CD4-positive, CD25-positive, alpha-beta regulatory T cell (primary cell): ENCODE measurements around the gene PREX1. TPM values are rescaled to one million over a fixed set of nuclear protein-coding genes. Genes with fewer than 3 reads are reported as not detected.
"Not testable (repeated sequence)": the region's sequence is repeated elsewhere in the genome, so short reads cannot be mapped to it uniquely, and the experiment has no call there.

ENCODE experiments used
- ATAC-seq, 2 donors: fragments of 150-1000 bp; cut with Tn5 transposase; one replicate each; pipeline ENCODE4 v1.10.0; 2021; ENCODE audit warnings: low read depth in 2 of 2, moderate number of reproducible peaks in 2 of 2, moderate library complexity in 1 of 2
- DNase-seq, 3 donors: peaks; one replicate each; pipeline versions ENCODE4 v3.0.0 to v3.0.0-alpha.2; 2012 to 2022; ENCODE audit warnings: mixed read lengths in 1 of 3
- H3K27ac ChIP-seq: one replicate; pipeline ENCODE4 v1.7.0; 2013; ENCODE audit warnings: mild to moderate bottlenecking, low read length; ENCODE audit not compliant: insufficient read depth, poor library complexity, severe bottlenecking
- H3K27me3 ChIP-seq: one replicate; pipeline ENCODE4 v1.7.0; 2013; ENCODE audit warnings: low read length; ENCODE audit not compliant: control insufficient read depth, insufficient read depth
- H3K36me3 ChIP-seq: one replicate; pipeline ENCODE4 v1.7.0; 2013; ENCODE audit warnings: mild to moderate bottlenecking, low read length, moderate library complexity; ENCODE audit not compliant: control insufficient read depth, insufficient read depth
- H3K4me1 ChIP-seq: 2 replicates; pipeline ENCODE4 v1.7.0; 2013; ENCODE audit warnings: mild to moderate bottlenecking, low read length; ENCODE audit not compliant: insufficient read depth, control insufficient read depth, poor library complexity, severe bottlenecking
- H3K4me3 ChIP-seq: one replicate; pipeline ENCODE4 v1.7.0; 2013; ENCODE audit warnings: low read depth, mild to moderate bottlenecking, low read length, moderate library complexity
- H3K9me3 ChIP-seq, 2 experiments: 1 replicate in 1 of 2; 2 replicates in 1 of 2; pipeline ENCODE4 v1.7.0; 2013; ENCODE audit warnings: low read length in 2 of 2, mild to moderate bottlenecking in 1 of 2, moderate library complexity in 1 of 2; ENCODE audit not compliant: control insufficient read depth in 2 of 2
- H3K27ac Mint-ChIP-seq, 3 donors: one replicate each; pipeline ENCODE4 v1.8.0; 2020 to 2022; ENCODE audit warnings: mild to moderate bottlenecking in 3 of 3, mixed read lengths in 3 of 3, moderate library complexity in 2 of 3
- H3K27me3 Mint-ChIP-seq: one replicate; pipeline ENCODE4 v1.8.0; 2022; ENCODE audit warnings: mild to moderate bottlenecking, mixed read lengths
- H3K36me3 Mint-ChIP-seq: one replicate; pipeline ENCODE4 v1.8.0; 2020; ENCODE audit warnings: mixed read lengths
- H3K4me1 Mint-ChIP-seq, 4 donors: one replicate each; pipeline ENCODE4 v1.8.0; 2020 to 2022; ENCODE audit warnings: mixed read lengths in 4 of 4, mild to moderate bottlenecking in 1 of 4
- H3K4me3 Mint-ChIP-seq, 4 donors: one replicate each; pipeline ENCODE4 v1.8.0; 2020 to 2022; ENCODE audit warnings: mild to moderate bottlenecking in 4 of 4, mixed read lengths in 4 of 4, moderate library complexity in 3 of 4
- H3K9me3 Mint-ChIP-seq, 7 donors: one replicate each; pipeline ENCODE4 v1.8.0; 2020 to 2022; ENCODE audit warnings: mixed read lengths in 7 of 7, mild to moderate bottlenecking in 3 of 7, moderate library complexity in 2 of 7
- polyA plus RNA-seq, 4 donors: library from polyadenylated mRNA; unstranded; fragments of 300-500 nt; fragmentation: Illumina TruSeq; gene quantifications; one replicate each; pipeline ENCODE4 v1.2.3, GENCODE V29; 2021
- total RNA-seq: library from RNA; stranded (reverse); gene quantifications from one replicate; pipeline ENCODE4 v1.2.3, GENCODE V29; 2022

The PREX1 gene
- 264 TPM for total RNA-seq
- 10 to 100 TPM; 40.8 to 58.5 (median 50.1) TPM for polyA plus RNA-seq

GRCh38 chr20:48827855-48828733 is at the start of gene PREX1:
PREX1 (minus strand) TSS chr20:48827999; CDS start chr20:48827860, 139 bp downstream.
- Mint-ChIP-seq H3K27ac (peak within 1 kb of the TSS; percentile 83 to 93 (median 93)), H3K4me1 (peaks cover under 1 to 26% (median 17%) of the 10 kb centered on the region in 4 donors), H3K36me3 (no peaks in the 10 kb centered on the region), H3K9me3 (no peaks in the 10 kb centered on the region), H3K4me3 (peak within 1 kb of the TSS; percentile 86 to 99 (median 94)), H3K27me3 (no peaks in the 10 kb centered on the region)
- Histone ChIP-seq H3K27ac (peak within 1 kb of the TSS; percentile 82), H3K36me3 (no peaks in the 10 kb centered on the region), H3K27me3 (no peaks in the 10 kb centered on the region), H3K9me3 (no peaks in the 10 kb centered on the region), H3K4me3 (peak within 1 kb of the TSS; percentile 90), H3K4me1 (peaks cover 36% of the 10 kb centered on the region)
- DNase-seq (peak; percentile 73 to 90 (median 84)), ATAC-seq (peak; percentile 62)

- DNase-seq, result no peak
- Mint-ChIP-seq H3K4me1 (peaks cover 4 to 9% (median 5%) of the 10 kb centered on the region in 4 donors), H3K4me3 (no peak overlapping the region), H3K9me3 (no peaks in the 10 kb centered on the region), H3K27me3 (no peaks in the 10 kb centered on the region), H3K27ac (no peak overlapping the region), H3K36me3 (no peaks in the 10 kb centered on the region)
- Histone ChIP-seq H3K27me3 (no peaks in the 10 kb centered on the region), H3K4me3 (no peak overlapping the region), H3K36me3 (no peaks in the 10 kb centered on the region), H3K9me3 (no peaks in the 10 kb centered on the region), H3K27ac (no peak overlapping the region), H3K4me1 (peaks cover 9% of the 10 kb centered on the region)
- no peak for ATAC-seq
Observed at GRCh38 chr20:48877304-48877703, 49.5 kb upstream of the PREX1 start.

GRCh38 chr20:48875914-48876240 is 48.1 kb upstream of the PREX1 start:
- peaks cover 9% of the 10 kb centered on the region for H3K4me1 ChIP-seq
- ATAC-seq, result no peak

GRCh38 chr20:48875233-48875913 is 47.6 kb upstream of the PREX1 start:
- H3K36me3 Mint-ChIP-seq, result no peaks in the 10 kb centered on the region
- no peak overlapping the region for H3K4me3 Mint-ChIP-seq
- H3K9me3 Mint-ChIP-seq, result no peaks in the 10 kb centered on the region
- no peak overlapping the region for H3K4me3 ChIP-seq
- H3K4me1 ChIP-seq, result peaks cover 9% of the 10 kb centered on the region
- H3K27me3 ChIP-seq, result no peaks in the 10 kb centered on the region
- no peak overlapping the region for H3K27ac ChIP-seq
- H3K36me3 ChIP-seq, result no peaks in the 10 kb centered on the region
- H3K9me3 ChIP-seq, result no peaks in the 10 kb centered on the region
- H3K4me1 Mint-ChIP-seq, result peaks cover 4 to 12% (median 8%) of the 10 kb centered on the region in 4 donors
- ATAC-seq (no peak), DNase-seq (no peak)
- H3K27ac Mint-ChIP-seq, result no peak overlapping the region
- no peaks in the 10 kb centered on the region for H3K27me3 Mint-ChIP-seq

More at GRCh38 chr20:48875914-48876240, 48.1 kb upstream of the PREX1 start:
- Mint-ChIP-seq H3K36me3 (no peaks in the 10 kb centered on the region), H3K27me3 (no peaks in the 10 kb centered on the region), H3K4me1 (peaks cover 4 to 12% (median 8%) of the 10 kb centered on the region in 4 donors), H3K9me3 (no peaks in the 10 kb centered on the region), H3K4me3 (no peak overlapping the region), H3K27ac (no peak overlapping the region)
- Histone ChIP-seq H3K9me3 (no peaks in the 10 kb centered on the region), H3K36me3 (no peaks in the 10 kb centered on the region), H3K27me3 (no peaks in the 10 kb centered on the region), H3K4me3 (no peak overlapping the region), H3K27ac (no peak overlapping the region)
- no peak for DNase-seq

- H3K27me3 ChIP-seq, H3K4me1 ChIP-seq, H3K27ac Mint-ChIP-seq, H3K27ac ChIP-seq, H3K9me3 Mint-ChIP-seq, H3K4me3 ChIP-seq, H3K36me3 Mint-ChIP-seq, DNase-seq, H3K36me3 ChIP-seq, H3K27me3 Mint-ChIP-seq, H3K9me3 ChIP-seq, ATAC-seq: not testable (repeated sequence)
- H3K4me3 Mint-ChIP-seq, result peak overlapping the region in 1 of 4 donors; percentile 15
- peaks cover 4 to 12% (median 8%) of the 10 kb centered on the region in 4 donors for H3K4me1 Mint-ChIP-seq
Observed at GRCh38 chr20:48869442-48869841, 41.6 kb upstream of the PREX1 start.

GRCh38 chr20:48866936-48867335 is 39.1 kb upstream of the PREX1 start:
- Histone ChIP-seq H3K4me1 (no peaks in the 10 kb centered on the region), H3K9me3 (no peaks in the 10 kb centered on the region), H3K4me3 (no peak overlapping the region), H3K27me3 (no peaks in the 10 kb centered on the region), H3K36me3 (no peaks in the 10 kb centered on the region), H3K27ac (no peak overlapping the region)
- peaks cover 3% of the 10 kb centered on the region for H3K36me3 Mint-ChIP-seq
- H3K4me1 Mint-ChIP-seq, result peaks cover 0 to 6% (median 2%) of the 10 kb centered on the region in 4 donors
- H3K27ac Mint-ChIP-seq, result no peak overlapping the region
- H3K27me3 Mint-ChIP-seq, result peaks cover 6% of the 10 kb centered on the region
- ATAC-seq, result no peak
- no peak for DNase-seq
- H3K4me3 Mint-ChIP-seq, result no peak overlapping the region
- peaks cover 0 to 2% (median 0%) of the 10 kb centered on the region in 7 donors for H3K9me3 Mint-ChIP-seq

GRCh38 chr20:48864738-48865318 is 37.0 kb upstream of the PREX1 start:
- Mint-ChIP-seq H3K27ac (no peak overlapping the region), H3K4me1 (peaks cover 0 to 6% (median 2%) of the 10 kb centered on the region in 4 donors), H3K27me3 (peaks cover 6% of the 10 kb centered on the region), H3K9me3 (peaks cover 0 to 2% (median 0%) of the 10 kb centered on the region in 7 donors), H3K36me3 (peaks cover 3% of the 10 kb centered on the region), H3K4me3 (no peak overlapping the region)
- ATAC-seq, result no peak
- no peaks in the 10 kb centered on the region for H3K36me3 ChIP-seq
- no peak overlapping the region for H3K4me3 ChIP-seq
- H3K27me3 ChIP-seq, result no peaks in the 10 kb centered on the region
- DNase-seq, result no peak
- no peak overlapping the region for H3K27ac ChIP-seq
- no peaks in the 10 kb centered on the region for H3K4me1 ChIP-seq
- no peaks in the 10 kb centered on the region for H3K9me3 ChIP-seq
